ENCODE results near the gene WNT8B.

DNA sequence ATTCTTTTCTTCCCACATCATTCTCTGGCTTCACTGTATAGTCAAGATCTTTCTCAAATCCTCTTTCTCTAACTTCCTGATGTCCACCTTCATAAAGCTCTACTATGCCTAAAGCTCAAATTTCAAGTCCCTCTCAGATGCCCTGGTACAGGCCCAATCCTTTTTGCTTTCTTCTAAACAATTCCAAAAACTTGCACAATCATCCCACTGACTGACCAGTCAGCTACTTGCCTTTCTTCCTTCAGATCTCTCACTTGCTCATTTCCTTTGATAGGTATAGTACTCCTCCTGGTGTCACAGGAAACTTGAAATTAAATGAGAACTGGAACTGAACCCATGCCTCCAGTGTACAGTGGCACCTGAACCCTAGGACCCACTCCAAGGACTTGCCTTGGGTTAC, 38.6 kb downstream of the WNT8B start:
- TF ChIP-seq, protein P1, sequence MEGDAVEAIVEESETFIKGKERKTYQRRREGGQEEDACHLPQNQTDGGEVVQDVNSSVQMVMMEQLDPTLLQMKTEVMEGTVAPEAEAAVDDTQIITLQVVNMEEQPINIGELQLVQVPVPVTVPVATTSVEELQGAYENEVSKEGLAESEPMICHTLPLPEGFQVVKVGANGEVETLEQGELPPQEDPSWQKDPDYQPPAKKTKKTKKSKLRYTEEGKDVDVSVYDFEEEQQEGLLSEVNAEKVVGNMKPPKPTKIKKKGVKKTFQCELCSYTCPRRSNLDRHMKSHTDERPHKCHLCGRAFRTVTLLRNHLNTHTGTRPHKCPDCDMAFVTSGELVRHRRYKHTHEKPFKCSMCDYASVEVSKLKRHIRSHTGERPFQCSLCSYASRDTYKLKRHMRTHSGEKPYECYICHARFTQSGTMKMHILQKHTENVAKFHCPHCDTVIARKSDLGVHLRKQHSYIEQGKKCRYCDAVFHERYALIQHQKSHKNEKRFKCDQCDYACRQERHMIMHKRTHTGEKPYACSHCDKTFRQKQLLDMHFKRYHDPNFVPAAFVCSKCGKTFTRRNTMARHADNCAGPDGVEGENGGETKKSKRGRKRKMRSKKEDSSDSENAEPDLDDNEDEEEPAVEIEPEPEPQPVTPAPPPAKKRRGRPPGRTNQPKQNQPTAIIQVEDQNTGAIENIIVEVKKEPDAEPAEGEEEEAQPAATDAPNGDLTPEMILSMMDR (conservative IDR thresholded peaks at IDR 0.05; ENCODE audit: low read length) = no peak
- TF ChIP-seq EZH2phosphoT487 (IDR thresholded peaks at IDR 0.05; ENCODE audit: borderline replicate concordance) = no peak
